Fibroblast of lung (primary cell): Measurements from ENCODE around the gene C16orf82.

Experiments used
- EZH2 ChIP-seq: IDR thresholded peaks from 2 replicates; pipeline ENCODE4 v1.5.1; 2012; ENCODE audit warnings: low read length, control low read depth, mild to moderate bottlenecking; ENCODE audit errors: missing control alignments
- TF ChIP-seq, protein P1 (sequence below), 2 donors: IDR thresholded peaks in 1 of 2; conservative IDR thresholded peaks in 1 of 2; 1 replicate in 1 of 2; 2 replicates in 1 of 2; pipeline ENCODE4 v1.5.1; 2011 to 2012; ENCODE audit warnings: low read length in 2 of 2, control low read depth in 1 of 2, inconsistent platforms in 1 of 2, low read depth in 1 of 2, mild to moderate bottlenecking in 1 of 2

DNA sequence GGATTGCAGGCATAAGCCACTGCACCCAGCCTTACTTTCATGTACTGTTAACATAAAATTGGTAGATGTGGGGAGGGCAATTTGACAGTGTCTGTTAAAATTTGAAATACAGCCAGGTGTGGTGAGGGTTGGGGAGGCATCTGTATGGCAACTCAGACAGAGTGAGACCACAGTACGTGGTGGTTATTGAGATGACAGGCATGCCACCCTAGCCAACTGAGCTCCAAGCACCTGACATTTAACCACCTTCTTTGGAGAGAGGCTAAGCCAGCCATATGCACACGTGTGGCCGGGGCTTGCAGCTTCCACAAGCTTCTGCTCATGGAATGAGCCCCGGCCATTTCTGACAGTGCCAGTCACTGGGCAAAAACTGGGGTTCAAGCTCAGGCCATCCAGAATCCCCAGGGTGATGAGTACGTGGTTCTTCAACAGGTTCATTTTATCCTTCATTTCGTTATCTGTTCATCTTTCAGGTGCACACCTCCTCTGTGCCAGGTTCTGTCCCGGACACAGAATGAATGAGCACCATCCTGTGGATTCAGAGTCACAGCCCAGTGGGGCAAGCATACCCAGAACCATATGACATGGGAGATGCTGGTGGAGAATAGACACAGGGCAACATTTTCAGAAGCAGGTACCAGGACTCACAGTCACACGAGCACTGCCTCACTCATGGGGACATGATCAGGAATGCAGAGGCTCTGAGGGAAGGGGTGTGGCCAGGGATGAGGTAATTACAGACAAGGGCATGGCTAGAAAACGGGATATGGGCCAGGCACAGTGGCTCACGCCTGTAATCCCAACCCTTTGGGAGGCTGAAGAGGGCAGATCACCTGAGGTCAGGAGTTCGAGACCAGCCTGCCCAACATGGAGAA, 36.2 kb downstream of the C16orf82 start:
- TF ChIP-seq, protein P1, sequence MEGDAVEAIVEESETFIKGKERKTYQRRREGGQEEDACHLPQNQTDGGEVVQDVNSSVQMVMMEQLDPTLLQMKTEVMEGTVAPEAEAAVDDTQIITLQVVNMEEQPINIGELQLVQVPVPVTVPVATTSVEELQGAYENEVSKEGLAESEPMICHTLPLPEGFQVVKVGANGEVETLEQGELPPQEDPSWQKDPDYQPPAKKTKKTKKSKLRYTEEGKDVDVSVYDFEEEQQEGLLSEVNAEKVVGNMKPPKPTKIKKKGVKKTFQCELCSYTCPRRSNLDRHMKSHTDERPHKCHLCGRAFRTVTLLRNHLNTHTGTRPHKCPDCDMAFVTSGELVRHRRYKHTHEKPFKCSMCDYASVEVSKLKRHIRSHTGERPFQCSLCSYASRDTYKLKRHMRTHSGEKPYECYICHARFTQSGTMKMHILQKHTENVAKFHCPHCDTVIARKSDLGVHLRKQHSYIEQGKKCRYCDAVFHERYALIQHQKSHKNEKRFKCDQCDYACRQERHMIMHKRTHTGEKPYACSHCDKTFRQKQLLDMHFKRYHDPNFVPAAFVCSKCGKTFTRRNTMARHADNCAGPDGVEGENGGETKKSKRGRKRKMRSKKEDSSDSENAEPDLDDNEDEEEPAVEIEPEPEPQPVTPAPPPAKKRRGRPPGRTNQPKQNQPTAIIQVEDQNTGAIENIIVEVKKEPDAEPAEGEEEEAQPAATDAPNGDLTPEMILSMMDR (conservative IDR thresholded peaks at IDR 0.05 in 1 of 2, IDR thresholded peaks at IDR 0.05 in 1 of 2; ENCODE audit: low read depth in 1 of 2, low read length in 2 of 2): no peak
- TF ChIP-seq EZH2: no peak
